GM19397 (cell line): ENCODE data around the gene DKK3.

Experiments
- ATAC-seq: cut with Tn5 transposase; IDR thresholded peaks from one replicate; pipeline ENCODE4 v1.9.1; 2021; ENCODE audit warnings: mild to moderate bottlenecking, moderate library complexity; ENCODE audit not compliant: unreplicated experiment

Gene DKK3

DNA sequence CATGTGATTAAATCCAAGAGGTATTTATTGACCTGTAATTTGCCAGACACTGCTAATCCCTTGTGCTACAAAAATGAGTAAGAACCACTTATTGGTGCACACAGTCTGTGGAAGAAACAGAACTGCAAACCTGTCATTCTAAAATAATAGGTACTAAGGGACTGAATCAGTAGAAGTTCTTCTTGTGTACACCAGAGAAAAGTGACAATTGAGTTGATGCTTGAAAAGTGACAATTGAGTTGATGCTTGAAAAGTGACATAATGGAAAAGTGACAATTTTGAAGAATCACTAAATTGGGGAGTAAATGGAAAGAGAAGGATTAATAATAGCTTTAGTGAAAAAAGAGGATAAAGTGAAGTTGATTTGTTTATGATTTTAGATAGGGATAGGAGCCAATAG, 56.4 kb downstream of the DKK3 start:
- no peak for ATAC-seq

DNA sequence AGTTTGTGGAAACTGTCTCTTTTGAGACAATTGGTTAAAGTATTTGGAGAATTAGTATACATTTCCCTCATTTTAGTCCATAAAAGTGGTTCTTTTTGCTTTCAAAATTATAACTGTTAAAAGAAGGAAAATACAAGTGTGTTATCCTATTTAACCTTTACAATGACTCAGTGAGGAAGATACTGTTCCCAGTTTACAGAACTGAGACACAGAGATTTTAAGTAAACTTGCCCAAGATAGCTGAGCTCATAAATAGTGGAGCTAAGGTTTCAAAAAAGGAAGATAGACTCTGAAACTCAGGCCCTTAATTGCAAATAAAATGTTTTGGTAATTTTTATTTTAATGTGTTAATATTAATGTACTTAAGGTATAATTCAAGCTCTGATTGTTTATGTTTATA, 58.9 kb downstream of the DKK3 start:
- ATAC-seq: no peak

DNA sequence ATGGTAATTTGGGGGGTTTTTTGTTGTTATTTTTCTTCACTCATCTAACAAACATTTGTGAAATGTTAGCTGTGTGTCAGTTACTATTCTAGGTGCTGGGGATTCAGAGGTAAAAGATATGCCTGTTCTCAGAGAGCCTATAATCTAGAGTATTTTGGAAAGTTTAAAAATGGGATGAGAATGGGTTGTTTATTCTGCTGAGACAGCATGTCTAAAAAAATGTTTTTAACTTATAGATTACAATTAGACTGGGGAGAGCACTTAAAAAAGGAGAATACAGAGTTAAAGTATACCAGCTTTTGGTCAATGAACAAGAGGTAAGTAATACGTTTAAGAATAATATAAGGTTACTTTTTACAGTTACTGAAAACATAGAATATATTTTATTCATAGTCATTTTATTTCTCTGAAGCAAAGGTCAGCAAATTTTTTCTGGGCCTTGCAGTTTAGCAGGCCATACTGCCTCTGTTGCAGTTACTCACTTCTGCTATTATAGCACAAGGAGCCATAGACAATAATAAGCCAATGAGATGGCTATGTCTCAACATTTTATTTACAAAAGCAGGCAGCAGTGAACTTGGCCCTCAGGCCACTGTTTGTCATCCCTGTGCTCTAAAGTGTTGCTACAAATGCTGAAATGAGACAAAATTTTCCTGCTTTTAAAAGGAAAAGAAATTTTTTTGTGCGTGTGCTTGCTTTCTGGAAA, 60.0 kb downstream of the DKK3 start:
- no peak for ATAC-seq

DNA sequence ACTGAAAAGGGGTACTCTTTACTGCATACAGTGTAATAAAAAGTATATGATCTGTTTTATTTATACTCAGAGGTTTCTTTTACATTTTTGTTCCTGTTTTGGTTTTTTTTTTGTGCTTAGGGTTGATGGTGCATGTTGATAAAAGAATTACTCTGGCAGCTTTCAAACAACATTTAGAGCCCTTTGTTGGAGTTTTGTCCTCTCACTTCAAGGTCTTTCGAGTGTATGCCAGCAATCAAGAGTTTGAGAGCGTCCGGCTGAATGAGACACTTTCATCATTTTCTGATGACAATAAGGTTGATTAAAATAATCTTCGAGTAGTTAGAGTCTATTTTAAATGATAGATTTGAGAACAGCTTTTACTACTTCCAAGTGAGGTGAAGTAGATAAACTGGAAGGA, 60.6 kb downstream of the DKK3 start:
- ATAC-seq: no peak

DNA sequence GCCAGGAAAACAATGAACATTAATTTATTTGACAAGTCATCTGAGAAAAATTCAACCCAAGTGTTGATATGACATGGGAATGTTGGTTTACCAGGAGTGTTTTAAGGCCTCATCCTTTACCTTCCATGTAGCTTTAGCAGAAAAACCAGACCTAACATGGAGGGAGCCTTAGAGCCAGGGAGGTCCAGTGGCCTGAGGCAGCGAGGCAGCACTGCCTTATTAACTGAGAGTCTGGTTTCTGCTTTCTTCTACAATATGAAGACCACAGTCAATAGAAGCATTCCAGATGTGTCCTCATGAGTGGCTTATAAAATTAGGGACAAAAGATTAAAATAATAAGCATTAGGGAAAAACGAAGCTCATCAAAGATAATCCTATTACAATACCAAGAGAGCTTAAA, 61.5 kb downstream of the DKK3 start:
- ATAC-seq: no peak

DNA sequence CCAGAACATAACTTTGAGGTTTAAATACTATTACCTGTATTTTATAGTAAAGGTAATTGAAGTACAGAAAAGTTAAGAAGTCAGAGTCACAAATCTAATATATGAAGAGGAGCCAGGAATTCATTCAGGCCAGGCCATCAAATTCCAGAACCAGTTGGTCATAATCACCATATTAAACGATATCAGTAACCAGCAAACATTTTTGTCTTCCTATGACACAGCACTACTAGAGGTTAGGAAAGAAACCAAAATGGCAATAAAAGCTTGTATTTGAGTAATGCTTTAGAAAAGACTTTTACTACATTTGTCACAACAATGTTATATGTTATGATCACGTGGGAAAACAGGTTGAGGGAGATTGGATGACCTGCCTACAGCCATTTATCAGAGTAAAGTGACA, 62.2 kb downstream of the DKK3 start:
- no peak for ATAC-seq

DNA sequence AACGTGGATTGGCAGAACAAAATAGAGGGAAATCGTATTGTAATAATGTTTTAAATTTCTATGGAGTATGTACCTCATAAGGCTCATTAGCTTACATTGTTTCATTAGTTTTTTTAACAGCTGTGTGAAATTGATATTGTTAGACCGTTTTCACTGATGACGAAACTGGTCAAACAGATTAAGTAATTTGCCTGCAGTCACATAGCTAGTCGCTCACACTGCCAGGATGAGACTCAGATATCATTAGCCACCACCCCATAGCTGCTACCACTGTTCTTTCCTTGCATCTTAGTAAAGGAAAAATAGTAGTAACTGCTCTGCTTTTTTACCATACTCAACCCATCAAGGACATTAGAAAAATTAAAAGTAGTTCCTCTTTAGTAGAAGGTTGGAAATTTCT, 64.0 kb downstream of the DKK3 start:
- ATAC-seq: no peak

DNA sequence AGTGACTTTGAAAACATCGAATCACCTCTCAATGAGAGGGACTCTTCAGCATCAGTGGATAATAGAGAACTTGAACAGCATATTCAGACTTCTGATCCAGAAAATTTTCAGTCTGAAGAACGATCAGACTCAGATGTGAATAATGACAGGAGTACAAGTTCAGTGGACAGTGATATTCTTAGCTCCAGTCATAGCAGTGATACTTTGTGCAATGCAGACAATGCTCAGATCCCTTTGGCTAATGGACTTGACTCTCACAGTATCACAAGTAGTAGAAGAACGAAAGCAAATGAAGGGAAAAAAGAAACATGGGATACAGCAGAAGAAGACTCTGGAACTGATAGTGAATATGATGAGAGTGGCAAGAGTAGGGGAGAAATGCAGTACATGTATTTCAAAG, 65.8 kb downstream of the DKK3 start:
- ATAC-seq: no peak

DNA sequence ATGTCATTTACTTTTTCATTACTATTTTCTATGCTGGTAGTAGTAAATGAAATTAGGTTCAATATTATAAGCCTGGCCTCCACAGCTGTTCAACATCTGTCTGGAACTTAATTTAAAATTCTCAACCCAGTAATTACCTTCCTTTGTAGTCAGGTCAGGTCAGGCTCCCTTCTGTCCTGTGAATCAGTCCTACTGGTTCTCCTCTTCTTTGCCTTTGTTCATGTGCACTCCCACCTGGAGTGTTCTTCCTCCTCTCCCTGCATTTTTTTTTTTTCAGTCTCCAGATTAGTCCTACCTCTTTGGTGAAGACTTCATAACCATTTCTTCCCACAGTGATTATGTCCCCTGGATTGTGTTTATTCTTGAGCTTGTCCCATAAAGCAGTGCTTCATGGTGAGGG, 67.9 kb downstream of the DKK3 start:
- no peak for ATAC-seq

DNA sequence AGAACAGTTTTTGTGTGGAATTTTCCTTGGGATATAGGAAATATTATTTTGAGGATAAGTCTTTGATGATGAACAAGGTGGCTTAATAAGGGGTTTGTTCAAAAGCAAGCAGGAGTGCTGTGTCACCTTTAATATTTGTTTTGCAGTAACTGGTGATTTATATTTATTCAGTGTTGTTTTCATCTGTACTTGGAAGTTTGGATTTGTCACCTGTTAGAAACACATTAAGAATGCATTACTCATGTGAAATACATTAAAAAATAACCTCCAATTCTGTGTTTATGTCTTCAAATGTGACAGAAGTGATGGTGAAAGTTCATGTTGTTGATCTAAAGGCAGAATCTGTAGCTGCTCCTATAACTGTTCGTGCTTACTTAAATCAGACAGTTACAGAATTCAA, 70.5 kb downstream of the DKK3 start:
- no peak for ATAC-seq

DNA sequence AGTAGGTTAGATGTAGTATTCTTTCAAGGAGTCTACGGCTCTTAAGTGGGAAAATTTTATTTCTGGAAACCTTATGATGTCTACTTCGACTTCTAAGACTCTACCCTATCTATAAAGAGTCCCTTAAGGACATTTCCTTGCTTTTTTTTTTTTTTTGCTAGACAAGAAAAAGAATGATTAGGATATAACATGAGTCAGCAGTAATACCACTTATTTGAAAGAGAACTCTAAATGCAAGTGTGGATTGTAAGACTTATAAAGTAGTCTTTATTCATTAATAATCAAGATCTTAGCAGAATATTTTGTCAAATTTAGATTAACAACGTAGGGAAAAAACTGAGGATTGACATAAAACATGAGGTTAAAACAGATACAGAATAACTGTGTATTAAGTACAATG, 71.0 kb downstream of the DKK3 start:
- no peak for ATAC-seq

DNA sequence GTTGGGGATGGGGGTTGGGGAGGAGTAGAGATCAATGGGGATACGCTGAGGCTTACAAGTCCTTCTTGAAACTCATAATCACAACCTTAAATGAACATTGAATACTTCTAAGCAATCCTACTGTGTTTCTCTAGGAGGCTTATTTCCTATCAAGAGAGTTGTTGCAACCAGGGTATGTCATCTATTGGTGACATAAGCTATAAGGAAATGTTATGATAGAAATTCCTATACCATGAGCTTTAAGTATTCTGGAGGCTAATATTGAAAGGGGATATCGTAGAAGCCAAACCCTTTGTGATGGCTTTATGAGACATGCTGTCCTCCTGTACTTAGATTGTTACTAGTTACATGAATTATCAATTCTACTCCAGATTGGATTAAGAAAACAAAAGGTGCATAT, 72.9 kb downstream of the DKK3 start:
- no peak for ATAC-seq

DNA sequence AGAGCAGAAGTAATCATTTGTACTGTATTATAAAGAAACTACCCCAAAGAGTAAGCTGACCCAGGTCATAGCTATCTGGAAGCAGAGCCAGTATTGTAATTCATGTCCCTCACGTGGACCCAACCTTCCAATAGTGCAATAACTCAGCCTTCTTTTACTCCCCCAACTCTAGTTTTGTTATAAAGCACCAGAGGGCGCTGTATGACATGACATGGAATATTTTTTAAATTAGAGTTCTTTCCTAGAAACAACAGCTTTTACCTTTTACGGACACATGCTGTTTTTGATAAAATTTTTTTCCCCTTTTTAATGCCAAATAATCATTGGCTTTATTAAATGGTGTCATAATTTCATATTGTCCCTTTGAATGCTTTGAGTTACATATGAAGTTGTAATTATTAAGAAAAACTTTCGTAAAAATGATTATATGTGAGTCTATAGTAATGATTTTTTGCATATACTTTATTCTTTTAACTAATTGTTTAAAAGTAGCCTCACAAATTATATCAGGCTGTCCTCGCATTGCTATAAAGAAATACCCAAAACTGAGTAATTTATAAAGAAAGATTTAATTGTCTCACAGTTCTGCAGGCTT, 76.9 kb downstream of the DKK3 start:
- no peak for ATAC-seq

DNA sequence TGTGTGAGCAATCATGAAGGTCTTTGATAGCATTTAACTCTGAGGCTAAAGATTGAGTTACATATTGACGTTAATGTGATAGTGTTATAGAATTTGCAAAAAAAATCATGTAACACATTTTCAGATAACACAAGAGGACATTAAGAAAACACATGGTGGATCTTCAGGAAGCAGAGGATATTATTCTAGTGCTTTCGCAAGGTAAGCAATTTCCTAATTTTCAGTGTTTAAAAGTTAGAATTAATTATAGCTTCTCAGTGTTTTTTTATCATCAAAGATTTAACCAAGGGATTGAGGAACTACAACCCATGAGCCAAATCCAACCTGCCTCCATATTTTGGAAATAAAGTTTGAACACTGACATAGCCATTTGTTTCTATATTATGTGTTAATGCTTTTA, 78.5 kb downstream of the DKK3 start:
- no peak for ATAC-seq

DNA sequence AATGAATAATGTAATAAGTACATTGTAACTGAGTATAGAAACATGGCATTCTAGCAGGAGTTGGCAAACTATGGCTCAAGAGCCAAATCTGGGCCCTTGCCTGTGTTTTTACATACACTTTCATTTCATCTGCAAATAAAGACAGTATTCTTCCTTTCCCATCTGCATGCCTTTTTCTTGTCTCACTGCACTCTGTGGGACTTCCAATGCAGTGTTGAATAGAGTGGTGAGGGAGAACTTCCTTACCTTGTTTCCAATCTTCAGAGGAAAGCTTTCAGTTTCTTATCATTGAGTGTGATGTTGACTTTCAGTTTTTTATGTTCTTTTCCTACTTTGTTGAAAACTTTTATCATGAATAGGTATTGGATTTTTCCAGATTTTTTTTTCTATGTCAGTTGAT, 84.6 kb downstream of the DKK3 start:
- ATAC-seq: no peak

DNA sequence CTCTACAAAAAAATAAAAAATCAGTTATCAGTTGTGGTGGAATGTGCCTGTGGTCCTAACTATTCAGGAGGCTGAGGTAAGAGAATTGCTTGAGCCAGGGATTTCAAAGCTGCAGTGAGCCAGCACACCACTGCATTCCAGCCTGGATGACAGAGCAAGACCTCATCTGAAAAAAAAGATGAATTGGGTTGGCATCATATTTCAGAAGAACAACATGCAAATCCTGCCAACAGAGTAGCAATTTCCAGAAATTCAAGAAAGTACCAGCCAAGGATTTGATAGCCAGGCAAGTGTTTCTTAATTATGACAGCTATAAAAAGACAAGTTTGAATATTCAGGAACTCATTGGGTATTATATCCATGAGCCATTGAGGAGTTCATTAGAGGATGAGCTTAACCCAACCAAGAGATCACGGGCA, 91.4 kb downstream of the DKK3 start:
- ATAC-seq: no peak

DNA sequence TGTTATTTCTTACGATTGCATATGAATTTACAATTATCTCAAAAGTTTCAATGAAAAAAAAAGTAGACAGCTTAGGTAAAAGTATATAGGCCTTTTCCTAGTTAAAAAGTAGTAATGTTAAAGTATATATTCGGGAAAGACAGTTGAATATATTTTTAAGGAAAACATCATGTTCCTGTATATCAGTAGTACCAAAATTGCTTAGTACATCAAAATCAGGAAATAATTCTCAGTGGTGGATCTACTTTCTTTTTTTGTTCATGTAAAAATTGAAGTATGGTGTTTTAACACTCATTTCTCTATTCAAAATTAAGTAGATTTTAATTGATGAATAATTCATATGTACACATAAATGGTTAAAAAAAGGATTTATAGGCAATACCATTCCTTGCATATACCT, 92.8 kb downstream of the DKK3 start:
- no peak for ATAC-seq

DNA sequence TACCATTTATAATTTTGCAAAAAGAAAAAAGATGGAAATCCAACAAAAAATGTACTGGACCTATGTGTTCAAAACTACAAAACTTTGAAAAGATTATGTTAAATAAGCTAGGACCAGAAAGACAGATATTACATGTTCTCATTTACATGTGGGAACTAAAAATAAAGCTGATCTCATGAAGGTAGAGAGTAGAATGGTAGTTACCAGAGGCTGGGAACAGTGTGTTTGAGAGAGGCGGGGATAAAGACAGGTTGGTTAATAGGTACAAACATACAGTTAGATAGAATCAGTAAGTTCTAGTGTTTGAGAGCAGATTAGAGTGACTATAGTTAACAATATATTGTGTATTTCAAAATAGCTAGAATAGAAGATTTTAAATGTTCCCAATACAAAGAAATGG, 95.0 kb downstream of the DKK3 start:
- ATAC-seq: no peak
